GM18505 (cell line): ENCODE results near the gene ANKRD30BL.
"Not testable (repeated sequence)": the region's sequence is repeated elsewhere in the genome, so short reads cannot be mapped to it uniquely, and the experiment has no call there.

Experiments
- ATAC-seq: cut with Tn5 transposase; IDR thresholded peaks from one replicate; pipeline ENCODE4 v1.9.1; 2021; ENCODE audit not compliant: unreplicated experiment

The ANKRD30BL gene

GRCh38 chr2:132161161-132162124 is at the start of gene ANKRD30BL:
ANKRD30BL (minus strand) TSS chr2:132161952; CDS start chr2:132161705, 247 bp downstream.
- ATAC-seq, result not testable (repeated sequence)

- ATAC-seq, result not testable (repeated sequence)
Observed at GRCh38 chr2:132202866-132203265, 41.1 kb upstream of the ANKRD30BL start.

GRCh38 chr2:132192854-132193253 is 31.1 kb upstream of the ANKRD30BL start:
- ATAC-seq, result not testable (repeated sequence)

- ATAC-seq, result not testable (repeated sequence)
Observed at GRCh38 chr2:132167100-132167499, 5.3 kb upstream of the ANKRD30BL start.

- not testable (repeated sequence) for ATAC-seq
Observed at GRCh38 chr2:132162125-132162660, 441 bp upstream of the ANKRD30BL start.

GRCh38 chr2:132146774-132147173 is 15.0 kb downstream of the ANKRD30BL start:
- not testable (repeated sequence) for ATAC-seq
